SU-DHL-6 (cell line): ENCODE measurements around the gene ZGPAT.
"Not testable (repeated sequence)": the region's sequence is repeated elsewhere in the genome, so short reads cannot be mapped to it uniquely, and the experiment has no call there.

Experiments used
- H2AFZ ChIP-seq: fragments of 200-600 bp; sonication (generic); 2 replicates; pipeline ENCODE4 v1.6.1; 2014; ENCODE audit warnings: low read depth, mild to moderate bottlenecking, moderate library complexity, mixed read lengths, antibody characterized with exemption, low read length; ENCODE audit not compliant: severe bottlenecking
- H3F3A ChIP-seq: fragments of 200-600 bp; shearing (Covaris generic); 2 replicates; pipeline ENCODE4 v1.6.0; 2016; ENCODE audit warnings: antibody characterized with exemption, mild to moderate bottlenecking; ENCODE audit not compliant: insufficient read depth
- H3K27ac ChIP-seq: fragments of 200-600 bp; sonication (generic); 2 replicates; pipeline ENCODE4 v1.5.1; 2016; ENCODE audit warnings: low read depth, mild to moderate bottlenecking, low read length, moderate library complexity, mixed read lengths
- H3K27me3 ChIP-seq: fragments of 200-600 bp; sonication (generic), shearing (Covaris generic); 2 replicates; pipeline ENCODE4 v1.6.0; 2014; ENCODE audit warnings: mild to moderate bottlenecking, low read length
- H3K36me3 ChIP-seq: fragments of 200-600 bp; sonication (generic); 2 replicates; pipeline ENCODE4 v1.6.1; 2014; ENCODE audit warnings: mild to moderate bottlenecking, low read length, mixed read lengths
- H3K4me2 ChIP-seq: fragments of 300-600, 200-600 bp; shearing (Covaris generic), sonication (generic); 2 replicates; pipeline ENCODE4 v1.6.0; 2014; ENCODE audit warnings: low read length, low read depth, mild to moderate bottlenecking; ENCODE audit not compliant: poor library complexity, severe bottlenecking
- H3K4me3 ChIP-seq: fragments of 200-600 bp; sonication (generic); 2 replicates; pipeline ENCODE4 v1.5.1; 2014; ENCODE audit warnings: antibody characterized with exemption, low read length, mild to moderate bottlenecking, mixed read lengths; ENCODE audit not compliant: insufficient read depth, poor library complexity, severe bottlenecking
- H3K79me2 ChIP-seq: fragments of 200-600 bp; sonication (generic); 2 replicates; pipeline ENCODE4 v1.6.1; 2014; ENCODE audit warnings: mild to moderate bottlenecking, low read length, moderate library complexity; ENCODE audit not compliant: insufficient read depth
- H3K9ac ChIP-seq: fragments of 200-600 bp; sonication (generic); 2 replicates; pipeline ENCODE4 v1.7.0; 2014; ENCODE audit warnings: mild to moderate bottlenecking, low read length
- H3K9me2 ChIP-seq: fragments of 200-600 bp; sonication (generic); replicated peaks from 2 replicates; pipeline ENCODE4 v1.6.1; 2014; ENCODE audit warnings: low read length; ENCODE audit not compliant: insufficient read depth
- H3K9me3 ChIP-seq: fragments of 200-600 bp; sonication (generic); 2 replicates; pipeline ENCODE4 v1.6.1; 2014; ENCODE audit warnings: low read length, mixed read lengths; ENCODE audit not compliant: insufficient read depth
- H4K20me1 ChIP-seq: fragments of 200-600 bp; sonication (generic); 2 replicates; pipeline ENCODE4 v1.6.1; 2014; ENCODE audit warnings: low read depth, mild to moderate bottlenecking, antibody characterized with exemption, low read length, moderate library complexity, mixed read lengths
- EZH2phosphoT487 ChIP-seq: fragments of 200-600 bp; sonication (generic), shearing (Covaris generic); conservative IDR thresholded peaks from 2 replicates; pipeline ENCODE4 v1.6.1; 2018; ENCODE audit warnings: mild to moderate bottlenecking, antibody characterized with exemption, low read length, moderate library complexity, mixed read lengths
- TF ChIP-seq, protein P1 (sequence below): fragments of 200-600 bp; sonication (generic); IDR thresholded peaks from one replicate; pipeline ENCODE4 v1.5.1; 2017; ENCODE audit warnings: antibody characterized with exemption, mild to moderate bottlenecking, low read length, moderate library complexity; ENCODE audit not compliant: insufficient read depth, poor library complexity, severe bottlenecking

The ZGPAT gene

DNA sequence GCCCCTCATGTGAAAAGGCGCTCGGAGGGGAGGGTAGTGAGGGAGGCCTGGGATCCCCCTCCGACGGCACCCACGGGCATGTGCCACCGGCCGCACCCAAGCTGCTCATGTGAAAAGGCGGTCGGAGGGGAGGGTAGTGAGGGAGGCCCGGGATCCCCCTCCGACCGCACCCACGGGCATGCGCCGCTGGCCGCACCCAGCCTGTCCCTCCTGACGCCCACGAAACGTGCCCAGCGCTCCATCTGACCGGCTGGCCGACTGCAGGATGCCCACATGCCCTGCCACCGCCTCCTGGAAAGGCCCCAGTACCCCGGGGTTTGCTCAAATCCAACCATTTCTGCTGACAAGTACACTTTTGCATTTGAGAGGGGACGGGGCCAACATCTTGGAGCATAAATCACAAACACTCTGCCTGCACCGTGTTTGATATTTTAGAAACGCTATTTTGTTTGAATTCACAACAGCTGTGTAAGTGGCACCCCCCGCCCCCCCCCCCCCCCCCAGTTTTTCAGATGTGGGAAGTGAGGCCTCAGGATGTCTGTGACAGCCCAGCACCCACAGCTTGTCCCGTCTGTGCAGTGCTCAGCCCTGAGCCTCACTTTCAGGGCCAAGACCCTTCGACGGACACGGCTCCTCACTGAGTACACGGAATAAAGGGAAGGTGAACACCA, 65.9 kb downstream of the ZGPAT start:
- H3K9me2 ChIP-seq, result no peaks in the 10 kb centered on the region
- H3K9me3 ChIP-seq, result no peaks in the 10 kb centered on the region
- H4K20me1 ChIP-seq, result no peaks in the 10 kb centered on the region
- no peaks in the 10 kb centered on the region for H3K27me3 ChIP-seq
- no peaks in the 10 kb centered on the region for H3K79me2 ChIP-seq
- no peak overlapping the region for H3K4me3 ChIP-seq
- H3K4me2 ChIP-seq, result no peak overlapping the region
- no peak overlapping the region for H2AFZ ChIP-seq
- H3K9ac ChIP-seq, result no peak overlapping the region
- H3F3A ChIP-seq, result no peaks in the 10 kb centered on the region
- H3K27ac ChIP-seq, result no peak overlapping the region
- TF ChIP-seq, protein P1, sequence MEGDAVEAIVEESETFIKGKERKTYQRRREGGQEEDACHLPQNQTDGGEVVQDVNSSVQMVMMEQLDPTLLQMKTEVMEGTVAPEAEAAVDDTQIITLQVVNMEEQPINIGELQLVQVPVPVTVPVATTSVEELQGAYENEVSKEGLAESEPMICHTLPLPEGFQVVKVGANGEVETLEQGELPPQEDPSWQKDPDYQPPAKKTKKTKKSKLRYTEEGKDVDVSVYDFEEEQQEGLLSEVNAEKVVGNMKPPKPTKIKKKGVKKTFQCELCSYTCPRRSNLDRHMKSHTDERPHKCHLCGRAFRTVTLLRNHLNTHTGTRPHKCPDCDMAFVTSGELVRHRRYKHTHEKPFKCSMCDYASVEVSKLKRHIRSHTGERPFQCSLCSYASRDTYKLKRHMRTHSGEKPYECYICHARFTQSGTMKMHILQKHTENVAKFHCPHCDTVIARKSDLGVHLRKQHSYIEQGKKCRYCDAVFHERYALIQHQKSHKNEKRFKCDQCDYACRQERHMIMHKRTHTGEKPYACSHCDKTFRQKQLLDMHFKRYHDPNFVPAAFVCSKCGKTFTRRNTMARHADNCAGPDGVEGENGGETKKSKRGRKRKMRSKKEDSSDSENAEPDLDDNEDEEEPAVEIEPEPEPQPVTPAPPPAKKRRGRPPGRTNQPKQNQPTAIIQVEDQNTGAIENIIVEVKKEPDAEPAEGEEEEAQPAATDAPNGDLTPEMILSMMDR, result no peak
- TF ChIP-seq EZH2phosphoT487, result no peak
- H3K36me3 ChIP-seq, result no peaks in the 10 kb centered on the region

DNA sequence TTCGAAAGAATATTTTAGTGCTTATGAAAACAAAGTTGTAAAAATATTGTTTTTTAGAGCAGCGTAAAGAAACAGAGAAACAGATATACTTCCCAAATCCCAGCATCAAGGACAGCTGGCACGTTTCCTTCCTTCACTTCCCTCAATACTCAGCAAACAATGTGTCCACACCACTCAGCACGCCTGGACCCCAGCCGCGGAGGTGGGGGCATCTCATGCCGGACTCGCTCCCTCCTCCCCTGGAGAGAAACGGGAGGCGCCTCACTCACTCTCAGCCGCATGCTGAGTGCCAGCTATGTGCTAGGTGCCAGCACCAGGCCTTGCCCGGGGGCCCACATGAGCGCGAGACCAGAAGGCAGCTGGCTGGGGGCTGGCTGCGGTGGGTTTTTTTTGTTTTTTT, 66.5 kb downstream of the ZGPAT start:
- H3F3A ChIP-seq, result no peaks in the 10 kb centered on the region
- H3K9me3 ChIP-seq, result no peaks in the 10 kb centered on the region
- H3K79me2 ChIP-seq, result no peaks in the 10 kb centered on the region
- no peak overlapping the region for H3K27ac ChIP-seq
- no peaks in the 10 kb centered on the region for H4K20me1 ChIP-seq
- H3K9me2 ChIP-seq, result no peaks in the 10 kb centered on the region
- no peak overlapping the region for H3K4me3 ChIP-seq
- TF ChIP-seq, protein P1, result no peak
- TF ChIP-seq EZH2phosphoT487, result no peak
- H3K9ac ChIP-seq, result no peak overlapping the region
- no peaks in the 10 kb centered on the region for H3K36me3 ChIP-seq
- no peak overlapping the region for H2AFZ ChIP-seq
- H3K27me3 ChIP-seq, result no peaks in the 10 kb centered on the region
- H3K4me2 ChIP-seq, result no peak overlapping the region

- Histone ChIP-seq H3K79me2 (no peaks in the 10 kb centered on the region), H3K27ac (no peak overlapping the region), H2AFZ (no peak overlapping the region), H3F3A (no peaks in the 10 kb centered on the region), H3K9me2 (no peaks in the 10 kb centered on the region), H3K27me3 (no peaks in the 10 kb centered on the region), H3K9ac (no peak overlapping the region), H3K4me3 (no peak overlapping the region), H3K36me3 (no peaks in the 10 kb centered on the region), H4K20me1 (no peaks in the 10 kb centered on the region), H3K4me2 (no peak overlapping the region), H3K9me3 (no peaks in the 10 kb centered on the region)
- TF ChIP-seq EZH2phosphoT487, result no peak
- TF ChIP-seq, protein P1, result no peak
These were observed 67.5 kb downstream of the ZGPAT start for GRCh38 chr20:63775096-63775978.

- H4K20me1 ChIP-seq, H3K4me2 ChIP-seq, H3K27ac ChIP-seq, H3K4me3 ChIP-seq, H3K79me2 ChIP-seq, H3K9me2 ChIP-seq, H3F3A ChIP-seq, H3K9me3 ChIP-seq, H3K27me3 ChIP-seq, H3K36me3 ChIP-seq, H3K9ac ChIP-seq, H2AFZ ChIP-seq: not testable (repeated sequence)
These were observed 69.0 kb downstream of the ZGPAT start for GRCh38 chr20:63776875-63777274.
